ENCODE results near the gene MPC1. TPM values are rescaled to one million over a fixed set of nuclear protein-coding genes. Genes with fewer than 3 reads are reported as not detected.

Gene MPC1
- total RNA-seq, 6 experiments from 2014 or later, result 21.7 to 24.5 (median 22.9) TPM

DNA sequence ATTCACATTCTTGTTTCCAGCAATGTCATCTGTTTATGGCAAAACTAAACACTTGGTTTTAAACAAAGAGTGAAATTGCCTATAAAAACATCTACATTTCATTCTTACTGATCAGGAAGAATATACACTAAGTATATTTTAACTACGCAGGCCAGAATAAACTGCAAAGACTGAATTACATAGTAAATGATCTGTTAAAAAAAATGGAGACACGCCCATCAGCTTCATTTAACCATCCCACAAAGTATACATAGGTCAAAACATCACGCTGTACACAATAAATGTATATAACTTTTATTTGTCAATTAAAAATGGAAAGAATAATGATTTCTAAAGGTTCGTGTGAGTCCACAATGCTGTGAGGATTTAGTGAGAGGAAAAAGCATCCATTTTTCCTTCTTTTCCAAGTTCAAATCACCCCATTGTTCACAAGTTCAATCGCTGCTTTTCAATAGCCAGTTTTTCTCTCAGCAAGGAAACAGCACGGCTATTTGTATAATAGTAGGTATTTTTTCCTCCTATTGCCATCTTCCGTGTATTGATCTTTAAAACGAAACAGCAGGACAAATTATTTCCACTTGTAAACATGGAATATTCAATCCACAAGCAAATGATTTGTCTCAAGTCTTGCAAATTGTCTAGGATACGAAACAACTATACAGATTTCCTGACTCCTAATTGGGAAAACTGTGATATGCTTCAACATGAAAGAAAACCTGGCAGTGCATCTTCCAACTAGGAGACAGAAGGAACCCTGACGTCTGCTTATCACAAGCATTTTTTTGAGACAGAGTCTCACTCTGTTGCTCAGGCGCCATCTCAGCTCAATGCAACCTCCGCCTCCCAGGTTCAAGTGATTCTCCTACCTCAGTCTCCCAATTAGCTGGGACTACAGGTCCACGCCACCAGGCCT is 51.0 kb downstream of the MPC1 start:
- H3K36me3 Mint-ChIP-seq (ENCODE audit: low read depth), result peaks cover 17% of the 10 kb centered on the region
- DNase-seq, result no peak
- peaks cover 16% of the 10 kb centered on the region; the same call in 1 of the 2 replicates for H3K4me1 Mint-ChIP-seq (ENCODE audit: low read depth)
- no peak overlapping the region for H3K27ac Mint-ChIP-seq
- no peak for TF ChIP-seq CTCF (IDR thresholded peaks at IDR 0.05)
- H3K9me3 Mint-ChIP-seq, result no peaks in the 10 kb centered on the region
- peaks cover 6% of the 10 kb centered on the region for H3K27me3 Mint-ChIP-seq (ENCODE audit: insufficient read depth)
- no peak overlapping the region for H3K4me3 Mint-ChIP-seq

GRCh38 chr6:166330612-166331011 is 52.1 kb downstream of the MPC1 start:
- Mint-ChIP-seq H3K4me3 (no peak overlapping the region), H3K9me3 (no peaks in the 10 kb centered on the region), H3K27me3 (ENCODE audit: insufficient read depth) (peaks cover 6% of the 10 kb centered on the region), H3K4me1 (ENCODE audit: low read depth) (peaks cover 16% of the 10 kb centered on the region; the same call in 1 of the 2 replicates), H3K36me3 (ENCODE audit: low read depth) (peaks cover 17% of the 10 kb centered on the region), H3K27ac (no peak overlapping the region; the same call in 1 of the 2 replicates)
- no peak for DNase-seq
- no peak for TF ChIP-seq CTCF (IDR thresholded peaks at IDR 0.05)

GRCh38 chr6:166325383-166326042 is 57.2 kb downstream of the MPC1 start:
- no peak overlapping the region for H3K27ac Mint-ChIP-seq
- TF ChIP-seq CTCF (IDR thresholded peaks at IDR 0.05), result no peak
- no peaks in the 10 kb centered on the region; the same call in 1 of the 2 replicates for H3K27me3 Mint-ChIP-seq (ENCODE audit: insufficient read depth)
- H3K36me3 Mint-ChIP-seq (ENCODE audit: low read depth), result peaks cover 14% of the 10 kb centered on the region; the same call in 1 of the 2 replicates
- no peaks in the 10 kb centered on the region for H3K9me3 Mint-ChIP-seq
- DNase-seq, result no peak
- H3K4me3 Mint-ChIP-seq, result no peak overlapping the region
- no peaks in the 10 kb centered on the region for H3K4me1 Mint-ChIP-seq (ENCODE audit: low read depth)

DNA sequence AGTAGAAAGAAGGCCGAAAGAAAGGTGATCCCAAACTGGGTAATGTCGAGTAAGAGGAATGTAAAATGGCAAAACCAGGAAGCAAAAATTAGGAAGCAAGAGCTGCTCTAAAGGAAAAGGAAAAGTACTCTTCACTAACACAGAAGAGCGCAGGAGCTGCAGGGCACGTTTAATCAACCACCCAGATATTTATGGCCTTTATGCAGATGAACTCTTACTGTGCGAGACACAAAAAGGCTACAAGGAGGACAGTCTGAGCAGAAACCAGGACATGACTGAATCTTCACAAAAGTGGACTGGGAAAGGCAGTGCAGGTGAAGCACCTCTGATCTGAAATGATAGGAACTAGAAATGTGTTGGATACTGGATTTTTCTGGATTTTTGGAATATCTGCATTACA is 59.3 kb downstream of the MPC1 start:
- Mint-ChIP-seq H3K9me3 (no peaks in the 10 kb centered on the region), H3K4me1 (ENCODE audit: low read depth) (no peaks in the 10 kb centered on the region), H3K36me3 (ENCODE audit: low read depth) (peaks cover 23% of the 10 kb centered on the region), H3K4me3 (no peak overlapping the region), H3K27me3 (ENCODE audit: insufficient read depth) (no peaks in the 10 kb centered on the region; the same call in none of the 2 replicates), H3K27ac (no peak overlapping the region)
- TF ChIP-seq CTCF (IDR thresholded peaks at IDR 0.05), result no peak
- DNase-seq, result no peak

GRCh38 chr6:166318649-166319600 is 63.8 kb downstream of the MPC1 start:
- Mint-ChIP-seq H3K4me3 (no peak overlapping the region), H3K36me3 (ENCODE audit: low read depth) (peaks cover 18% of the 10 kb centered on the region), H3K9me3 (no peaks in the 10 kb centered on the region), H3K4me1 (ENCODE audit: low read depth) (no peaks in the 10 kb centered on the region), H3K27ac (no peak overlapping the region), H3K27me3 (ENCODE audit: insufficient read depth) (no peaks in the 10 kb centered on the region; the same call in none of the 2 replicates)
- DNase-seq, result no peak
- TF ChIP-seq CTCF (IDR thresholded peaks at IDR 0.05), result no peak
